Stimulated activated CD8-positive, alpha-beta memory T cell treated with anti-CD3 and anti-CD28 coated beads, Interleukin-2, amount 100 ng/mL, for 48 hours (primary cell): Measurements from ENCODE around the gene KLF12.

Experiments used
- DNase-seq, 2 donors: peaks; one replicate each; pipeline ENCODE4 v3.0.0-alpha.2; 2020; ENCODE audit warnings: low read depth in 2 of 2

KLF12 gene

GRCh38 chr13:74103970-74104555, 30.1 kb downstream of the KLF12 start:
- no peak for DNase-seq

- no peak for DNase-seq
Measured at GRCh38 chr13:74103196-74103595, 31.0 kb downstream of the KLF12 start.

- no peak for DNase-seq
Measured at GRCh38 chr13:74102691-74103090, 31.5 kb downstream of the KLF12 start.

- no peak for DNase-seq
Measured at GRCh38 chr13:74101436-74101835, 32.8 kb downstream of the KLF12 start.

- DNase-seq = no peak
Measured at GRCh38 chr13:74098077-74098476, 36.1 kb downstream of the KLF12 start.

GRCh38 chr13:74097116-74097515, 37.1 kb downstream of the KLF12 start:
- no peak for DNase-seq

- no peak for DNase-seq
Measured at GRCh38 chr13:74093691-74094090, 40.5 kb downstream of the KLF12 start.

- no peak for DNase-seq
Measured at GRCh38 chr13:74092711-74093110, 41.5 kb downstream of the KLF12 start.

- DNase-seq = no peak
Measured at GRCh38 chr13:74090869-74091605, 43.2 kb downstream of the KLF12 start.

GRCh38 chr13:74090397-74090796, 43.8 kb downstream of the KLF12 start:
- DNase-seq = no peak

- DNase-seq = no peak
Measured at GRCh38 chr13:74087357-74087756, 46.8 kb downstream of the KLF12 start.
